ENCODE measurements around the gene SIN3B.
"Not testable (repeated sequence)": the region's sequence is repeated elsewhere in the genome, so short reads cannot be mapped to it uniquely, and the experiment has no call there.

The SIN3B gene

DNA sequence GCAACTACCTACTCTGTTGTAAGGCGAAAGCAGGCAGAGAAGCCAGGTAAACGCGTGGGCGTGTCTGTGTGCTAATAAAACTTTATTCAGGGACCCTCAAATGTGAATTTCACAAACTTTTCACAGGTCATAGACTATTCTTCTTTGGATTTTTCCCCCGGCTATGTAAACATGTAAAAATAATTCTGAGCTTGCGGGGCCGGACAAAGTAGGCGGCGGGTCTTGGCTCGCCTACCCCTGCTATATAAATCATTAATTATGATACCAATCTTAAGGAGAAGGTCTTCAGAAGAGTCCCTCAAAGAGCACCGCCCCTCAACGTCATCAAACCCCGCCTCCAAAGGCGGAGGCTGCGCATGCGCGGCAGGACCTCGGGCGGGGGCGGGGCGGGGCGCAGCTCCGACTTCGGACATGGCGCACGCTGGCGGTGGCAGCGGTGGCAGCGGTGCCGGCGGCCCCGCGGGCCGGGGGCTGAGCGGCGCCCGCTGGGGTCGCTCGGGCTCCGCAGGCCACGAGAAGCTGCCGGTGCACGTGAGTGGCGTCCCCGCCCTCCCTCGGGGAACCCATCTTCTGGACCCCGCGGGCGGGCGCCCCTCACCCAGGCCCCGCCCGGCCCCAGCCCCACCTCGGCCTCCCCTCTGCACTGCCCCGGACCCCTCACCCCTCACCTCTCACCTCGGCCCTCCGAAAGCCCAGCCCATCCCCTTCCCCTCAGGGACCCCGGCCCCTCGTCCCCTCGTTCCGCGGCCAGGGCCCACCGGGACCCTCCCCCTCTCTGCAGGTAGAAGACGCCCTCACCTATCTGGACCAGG is at the start of gene SIN3B:
Gene SIN3B, plus strand, starts transcription at position 389 of the 812 bp plus-strand sequence. Its CDS starts 23 bp downstream, at position 412.
- DNase-seq (ENCODE audit: low read depth in 1 of 2, low spot score in 1 of 2), result peak; percentile 82 to 86

- DNase-seq (ENCODE audit: low read depth in 1 of 2, low spot score in 1 of 2), result no peak
Observed at GRCh38 chr19:16779539-16780163, 49.5 kb upstream of the SIN3B start.

DNA sequence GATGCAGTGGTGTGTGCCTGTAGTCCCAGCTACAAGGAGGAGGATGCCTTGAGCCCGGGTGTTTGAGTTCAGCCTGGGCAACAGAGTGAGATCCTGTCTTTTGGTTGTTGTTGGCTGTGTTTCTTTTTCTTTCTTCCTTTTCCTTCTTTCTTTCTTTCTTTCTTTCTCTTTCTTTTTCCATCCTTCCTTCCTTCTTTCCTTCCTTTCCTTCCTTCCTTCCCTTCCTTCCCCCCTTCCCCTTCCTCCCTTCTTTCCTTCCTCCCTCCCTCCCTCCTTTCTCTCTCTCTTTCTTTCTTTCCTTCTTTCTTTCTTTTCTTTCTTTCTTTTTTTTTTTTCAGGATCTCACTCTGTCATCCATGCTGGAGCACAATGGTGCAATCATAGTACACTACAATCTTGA is 46.5 kb upstream of the SIN3B start:
- DNase-seq (ENCODE audit: low read depth in 1 of 2, low spot score in 1 of 2), result no peak

DNA sequence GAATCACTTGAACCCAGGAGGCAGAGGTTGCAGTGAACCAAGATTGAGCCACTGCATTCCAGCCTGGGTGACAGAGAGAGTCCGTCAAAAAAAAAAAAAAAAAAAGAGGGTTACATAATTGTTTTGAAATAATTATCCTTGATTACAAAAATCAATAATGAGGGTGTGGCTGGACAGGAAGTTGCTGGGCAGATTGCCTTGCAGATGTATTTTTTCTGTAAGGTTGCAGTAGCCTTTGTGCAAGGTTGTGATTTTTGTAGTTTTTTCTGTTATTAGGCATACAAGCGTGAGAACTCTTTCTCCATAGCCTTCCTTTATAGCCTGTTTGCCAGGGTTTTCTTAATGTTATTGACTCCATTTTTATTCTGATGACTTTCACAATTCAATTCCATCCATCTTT is 40.7 kb upstream of the SIN3B start:
- no peak for DNase-seq (ENCODE audit: low read depth in 1 of 2, low spot score in 1 of 2)

DNA sequence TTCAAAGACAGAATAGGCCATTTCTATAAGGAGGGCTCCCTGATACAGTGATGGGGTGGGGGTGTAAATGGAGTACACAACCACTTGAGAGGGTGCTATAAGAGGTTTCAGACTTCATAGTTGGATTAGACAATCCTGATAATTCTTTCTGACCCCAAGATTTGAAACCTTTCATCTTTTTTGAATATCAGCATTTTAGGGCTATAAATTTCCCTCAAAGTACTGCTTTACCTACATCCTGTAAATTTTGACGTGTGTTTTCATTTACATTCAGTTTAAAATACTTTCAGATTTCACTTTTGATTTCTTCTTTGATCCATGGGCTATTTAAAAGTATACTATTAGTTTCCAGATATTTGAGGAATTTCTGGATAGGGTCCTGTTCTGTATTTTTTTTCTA is 40.0 kb upstream of the SIN3B start:
- DNase-seq (ENCODE audit: low read depth in 1 of 2, low spot score in 1 of 2), result no peak

- DNase-seq (ENCODE audit: low read depth in 1 of 2, low spot score in 1 of 2), result no peak
Observed at GRCh38 chr19:16790051-16790450, 39.1 kb upstream of the SIN3B start.

- no peak for DNase-seq (ENCODE audit: low read depth in 1 of 2, low spot score in 1 of 2)
Observed at GRCh38 chr19:16791942-16792341, 37.3 kb upstream of the SIN3B start.

DNA sequence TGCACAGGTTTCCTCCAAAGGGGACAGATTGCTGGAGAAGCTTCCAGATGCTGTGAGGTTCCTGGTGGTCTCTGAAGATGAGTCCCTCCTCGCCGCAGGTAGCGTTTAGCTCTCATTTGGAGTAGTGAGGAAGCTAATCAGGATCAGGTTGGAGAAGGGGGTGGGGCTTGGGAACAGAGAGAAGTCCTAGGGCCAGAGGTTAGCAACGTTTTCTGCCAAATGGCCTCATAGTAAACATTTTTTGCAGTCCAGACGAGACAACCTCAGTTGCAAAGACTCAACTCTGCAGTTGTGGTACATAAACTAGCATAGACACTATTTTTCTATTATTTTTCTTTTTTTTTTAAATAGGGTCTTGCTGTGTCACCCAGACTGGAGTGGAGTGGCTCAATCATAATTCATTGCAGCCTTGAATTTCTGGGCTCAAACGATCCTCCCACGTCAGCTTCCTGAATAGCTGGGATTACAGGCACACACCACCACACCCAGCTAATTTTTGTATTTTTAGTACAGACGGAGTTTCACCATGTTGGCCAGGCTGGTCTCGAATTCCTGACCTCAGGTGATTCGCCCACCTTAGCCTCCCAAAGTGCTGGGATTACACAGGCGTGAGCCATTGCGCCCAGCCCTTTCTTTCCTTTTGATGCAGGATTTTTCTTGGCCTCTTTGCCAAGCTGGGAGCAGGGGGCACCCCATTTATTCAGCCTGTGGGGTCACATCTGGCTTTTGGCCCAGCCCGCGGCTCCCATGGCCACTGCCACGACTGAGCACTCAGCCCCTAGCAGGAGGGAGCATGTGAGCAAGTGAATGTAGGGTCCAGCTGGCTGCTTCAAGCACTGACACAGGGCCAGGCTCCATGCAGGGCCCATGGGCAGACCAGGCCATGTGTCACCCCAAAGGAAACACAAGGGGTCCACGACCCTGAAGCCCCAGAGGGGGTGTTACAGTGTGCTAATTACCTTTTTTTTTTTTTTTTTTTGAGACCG is 34.4 kb upstream of the SIN3B start:
- no peak for DNase-seq (ENCODE audit: low read depth in 1 of 2, low spot score in 1 of 2)

- DNase-seq (ENCODE audit: low read depth in 1 of 2, low spot score in 1 of 2), result no peak
Observed at GRCh38 chr19:16795731-16796130, 33.5 kb upstream of the SIN3B start.

GRCh38 chr19:16797876-16798275 is 31.3 kb upstream of the SIN3B start:
- no peak for DNase-seq (ENCODE audit: low read depth in 1 of 2, low spot score in 1 of 2)

DNA sequence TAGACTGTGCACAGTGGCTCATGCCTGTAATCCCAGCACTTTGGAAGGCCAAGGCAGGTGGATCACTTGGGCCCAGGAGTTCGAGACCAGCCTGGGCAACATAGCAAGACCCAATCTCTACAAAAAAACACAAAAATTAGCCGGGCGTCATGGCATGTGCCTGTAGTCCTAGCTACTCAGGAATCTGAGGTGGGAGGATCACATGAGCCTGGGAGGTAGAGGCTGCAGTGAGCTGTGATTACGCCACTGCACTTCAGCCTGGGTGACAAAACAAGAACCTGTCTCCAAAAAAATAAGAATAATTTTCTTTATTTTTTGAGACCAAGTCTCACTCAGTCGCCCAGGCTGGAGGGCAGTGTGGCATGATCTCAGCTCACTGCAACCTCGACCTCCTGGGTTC is 30.9 kb upstream of the SIN3B start:
- not testable (repeated sequence) for DNase-seq (ENCODE audit: low read depth in 1 of 2, low spot score in 1 of 2)

GRCh38 chr19:16799740-16800139 is 29.5 kb upstream of the SIN3B start:
- DNase-seq (ENCODE audit: low read depth in 1 of 2, low spot score in 1 of 2), result no peak

DNA sequence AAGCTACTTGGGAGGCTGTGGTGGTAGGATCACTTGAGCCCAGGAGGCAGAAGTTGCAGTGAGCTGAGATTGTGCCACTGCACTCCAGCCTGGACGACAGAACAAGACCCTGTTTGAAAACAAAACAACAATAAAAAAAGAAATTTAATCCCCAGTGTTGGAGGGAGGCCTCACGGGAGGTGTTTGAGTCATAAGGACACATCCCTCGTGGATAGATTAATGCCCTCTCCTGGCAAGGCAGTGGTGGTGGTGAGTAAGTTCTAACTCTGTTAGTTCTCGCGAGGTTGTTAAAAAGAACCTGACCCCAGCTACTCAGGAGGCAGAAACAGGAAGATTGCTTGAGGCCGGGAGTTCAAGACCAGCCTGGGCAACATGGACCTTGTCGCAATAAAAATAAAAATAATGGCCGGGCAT is 27.6 kb upstream of the SIN3B start:
- DNase-seq (ENCODE audit: low read depth in 1 of 2, low spot score in 1 of 2), result no peak

DNA sequence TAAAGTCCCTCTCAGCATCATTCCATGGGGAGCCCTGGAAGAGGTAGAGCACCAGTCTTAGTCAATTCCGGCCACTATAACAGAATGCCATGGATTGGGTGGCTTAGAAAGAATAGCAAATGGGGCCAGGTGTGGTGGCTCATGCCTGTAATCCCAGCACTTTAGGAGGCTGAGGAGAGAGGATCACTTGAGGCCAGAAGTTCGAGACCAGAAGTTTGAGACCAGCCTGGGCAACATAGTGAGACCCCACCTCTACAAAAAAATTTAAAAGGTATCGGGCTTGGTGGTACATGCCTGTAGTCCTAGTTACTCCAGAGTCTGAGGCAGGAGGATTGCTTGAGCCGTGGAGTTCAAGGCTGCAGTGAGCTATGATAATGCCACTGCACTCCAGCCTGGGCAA is 25.0 kb upstream of the SIN3B start:
- no peak for DNase-seq (ENCODE audit: low read depth in 1 of 2, low spot score in 1 of 2)

GRCh38 chr19:16807549-16808284 is 21.5 kb upstream of the SIN3B start:
- DNase-seq (ENCODE audit: low read depth in 1 of 2, low spot score in 1 of 2), result no peak

- DNase-seq (ENCODE audit: low read depth in 1 of 2, low spot score in 1 of 2), result no peak
Observed at GRCh38 chr19:16814526-16815100, 14.6 kb upstream of the SIN3B start.

DNA sequence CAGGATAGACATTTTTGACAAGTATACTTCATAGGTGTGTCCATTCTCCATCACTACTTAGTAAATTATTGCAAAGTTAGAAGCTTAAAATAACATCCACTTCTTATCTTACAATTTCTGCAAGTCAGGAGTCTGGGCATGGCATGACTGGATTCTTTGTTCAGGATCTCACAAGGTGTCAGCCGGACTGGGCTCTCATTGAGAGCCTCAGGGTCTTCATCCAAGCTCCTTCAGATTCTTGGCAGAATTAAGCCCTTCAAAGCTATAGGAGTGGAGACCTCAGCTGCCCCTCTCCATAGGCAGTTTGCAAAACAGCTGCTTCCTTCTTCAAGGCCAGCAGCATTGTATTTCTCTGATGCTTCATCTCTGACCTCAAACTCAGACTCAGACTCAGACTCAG is 9.1 kb upstream of the SIN3B start:
- no peak for DNase-seq (ENCODE audit: low read depth in 1 of 2, low spot score in 1 of 2)

- DNase-seq (ENCODE audit: low read depth in 1 of 2, low spot score in 1 of 2), result no peak
Observed at GRCh38 chr19:16821081-16821480, 8.1 kb upstream of the SIN3B start.

GRCh38 chr19:16822648-16823047 is 6.5 kb upstream of the SIN3B start:
- DNase-seq (ENCODE audit: low read depth in 1 of 2, low spot score in 1 of 2), result no peak

DNA sequence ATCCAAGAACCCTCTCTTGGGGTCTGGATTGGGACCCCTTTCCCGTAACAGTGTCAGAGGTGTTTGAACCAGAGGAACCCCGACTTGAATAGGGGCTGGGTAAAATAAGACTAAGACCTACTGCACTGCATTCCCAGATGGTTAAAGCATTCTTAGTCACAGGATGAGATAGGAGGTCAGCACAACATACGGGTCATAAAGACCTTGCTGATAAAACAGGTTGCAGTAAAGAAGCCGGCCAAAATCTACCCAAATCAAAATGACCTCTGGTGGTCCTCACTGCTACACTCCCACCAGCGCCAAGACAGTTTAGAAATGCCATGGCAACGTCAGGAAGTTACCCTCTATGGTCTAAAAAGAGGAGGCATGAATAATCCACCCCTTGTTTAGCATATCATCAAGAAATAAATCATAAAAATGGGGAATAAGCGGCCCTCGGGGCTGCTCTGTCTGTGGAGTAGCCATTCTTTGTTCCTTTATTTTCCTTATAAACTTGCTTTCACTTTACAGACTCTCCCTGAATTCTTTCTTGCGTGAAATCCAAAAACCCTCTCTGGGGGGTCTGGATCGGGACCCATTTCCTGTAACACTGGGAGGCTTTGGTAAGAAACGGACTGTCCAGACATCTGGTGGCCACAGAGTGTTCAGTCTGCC is 4.4 kb upstream of the SIN3B start:
- DNase-seq (ENCODE audit: low read depth in 1 of 2, low spot score in 1 of 2), result no peak
